Measurements from ENCODE around the gene ZNF737. TPM values are rescaled to one million over a fixed set of nuclear protein-coding genes. Genes with fewer than 3 reads are reported as not detected.
A peak's percentile ranks its signal among the peaks of the same experiment; 100 is the strongest.
"Not testable (repeated sequence)": the region's sequence is repeated elsewhere in the genome, so short reads cannot be mapped to it uniquely, and the experiment has no call there.

The ZNF737 gene
- 1.8 TPM in 1 of 2 replicates, not detected in the other for total RNA-seq (2014; rRNA removed; shearing (Covaris generic); ENCODE audit: low replicate concordance)

DNA sequence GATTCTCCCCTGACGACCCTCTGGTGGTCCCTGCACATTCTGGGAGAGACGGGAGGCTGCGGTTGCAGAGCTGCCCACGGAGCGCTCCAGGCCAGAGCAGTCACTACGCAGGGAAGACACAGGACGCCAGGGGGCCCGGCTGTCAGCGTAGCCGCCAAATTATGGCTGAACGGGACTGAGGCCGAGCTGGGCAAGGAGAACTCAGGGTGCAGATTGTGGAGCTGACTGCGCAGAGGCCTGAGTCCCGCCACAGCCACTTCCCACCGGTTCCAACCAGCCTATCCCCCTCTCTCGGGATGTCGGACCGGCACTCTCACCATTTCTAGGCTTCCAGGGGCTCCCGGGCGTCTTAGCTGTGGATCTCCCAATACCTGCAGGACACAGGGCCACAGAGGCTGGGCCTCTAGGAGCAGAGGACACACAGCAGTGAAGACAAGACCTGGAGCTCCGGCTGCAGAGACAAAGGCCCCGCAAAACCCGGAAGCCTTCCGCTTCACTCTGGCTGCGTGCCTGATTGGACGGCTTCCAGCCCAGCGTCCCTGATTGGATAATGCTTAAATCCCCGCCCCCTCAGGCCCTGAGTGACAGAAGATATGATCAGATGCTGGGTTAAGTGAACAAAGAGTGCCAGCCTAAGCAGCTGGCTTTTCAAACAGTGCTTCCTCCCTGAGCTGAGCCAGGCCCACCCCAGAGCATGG lies at the start of gene ZNF737:
ZNF737 (minus strand) TSS at position 461 of the 698 bp plus-strand sequence; CDS start at position 320, 141 bp downstream.
- peak; percentile 80 for DNase-seq
- H3K27me3 ChIP-seq, result no peaks in the 10 kb centered on the region

DNA sequence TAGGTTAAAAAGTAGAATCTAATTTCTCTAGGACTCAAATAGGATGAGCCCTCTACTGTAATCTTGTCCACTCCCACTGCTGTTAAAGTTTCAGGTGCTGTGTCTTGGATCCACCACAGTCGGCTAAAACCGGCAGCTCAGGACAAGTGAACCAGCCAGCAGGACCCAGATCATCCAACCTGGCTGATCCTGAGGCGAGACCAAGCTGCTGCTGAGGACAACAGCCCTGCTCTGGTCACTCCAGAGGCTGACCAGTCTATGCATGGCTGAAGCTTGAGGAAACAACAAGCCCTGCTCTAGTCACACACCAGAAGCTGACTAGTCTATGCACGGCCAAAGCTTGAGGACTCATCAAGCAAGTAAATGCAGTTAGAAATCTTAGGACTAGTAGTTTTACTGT lies 49.4 kb upstream of the ZNF737 start:
- H3K9me3 ChIP-seq, H3K4me3 ChIP-seq, DNase-seq: not testable (repeated sequence)

More for the DNA sequence above, at the start of gene ZNF737:
- H3K9me3 ChIP-seq, result no peaks in the 10 kb centered on the region
- H3K4me3 ChIP-seq, result peak within 1 kb of the TSS; percentile 52
- H3K36me3 ChIP-seq, result no peaks in the 10 kb centered on the region

DNA sequence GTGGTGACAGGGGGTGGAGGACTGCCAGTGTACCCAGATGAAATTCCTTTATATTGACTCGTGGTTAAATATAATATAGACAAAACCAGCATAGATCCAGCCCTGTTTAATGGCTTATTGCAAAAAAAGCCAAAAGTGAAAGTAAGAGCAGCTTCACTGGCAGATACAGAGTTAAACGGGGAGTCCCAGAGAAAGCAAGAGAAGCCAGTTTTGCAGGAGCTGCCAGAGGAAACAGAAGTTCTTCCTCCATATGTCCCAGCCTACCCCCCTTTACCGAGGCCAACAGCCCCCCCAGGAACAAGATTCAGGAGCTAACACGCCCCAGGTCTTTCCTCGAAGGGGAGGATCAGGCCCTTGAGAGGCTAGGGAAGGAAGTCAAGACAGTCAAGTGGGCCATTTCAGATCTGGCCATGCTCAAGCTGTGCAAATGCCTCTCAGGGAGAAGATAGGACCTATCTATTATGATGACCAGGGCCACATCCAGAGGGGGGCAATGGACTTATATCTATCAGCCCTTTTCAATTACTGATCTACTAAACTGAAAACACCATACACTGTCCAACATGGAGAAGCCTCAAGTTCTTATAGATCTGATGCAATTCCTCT lies 47.2 kb upstream of the ZNF737 start:
- H3K36me3 ChIP-seq, result no peaks in the 10 kb centered on the region
- H3K9me3 ChIP-seq, result no peaks in the 10 kb centered on the region
- DNase-seq, result no peak
- no peaks in the 10 kb centered on the region for H3K27me3 ChIP-seq
- no peak overlapping the region for H3K4me3 ChIP-seq

More for the DNA sequence above, 49.4 kb upstream of the ZNF737 start:
- not testable (repeated sequence) for H3K36me3 ChIP-seq, H3K27me3 ChIP-seq

DNA sequence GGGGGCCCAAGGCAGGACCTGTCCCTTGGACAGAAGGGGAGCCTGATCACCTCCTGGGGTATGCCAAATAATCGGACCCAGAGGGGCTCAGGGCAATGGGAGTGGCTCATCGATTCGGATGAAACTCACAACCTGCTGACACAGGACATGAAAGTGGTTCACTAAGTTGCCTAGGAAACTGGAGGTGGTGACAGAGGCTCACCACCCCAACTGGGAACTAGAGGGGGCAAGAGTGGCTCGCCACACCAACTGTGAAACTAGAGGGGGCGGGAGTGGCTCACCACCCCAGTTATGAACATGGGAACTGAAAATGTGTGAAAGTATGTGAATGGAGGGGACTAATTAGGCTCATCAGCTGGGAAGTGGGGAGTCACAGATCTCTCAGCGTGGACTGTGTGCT lies 46.3 kb upstream of the ZNF737 start:
- Histone ChIP-seq H3K27me3 (no peaks in the 10 kb centered on the region), H3K4me3 (no peak overlapping the region), H3K36me3 (no peaks in the 10 kb centered on the region), H3K9me3 (no peaks in the 10 kb centered on the region)
- DNase-seq, result no peak

DNA sequence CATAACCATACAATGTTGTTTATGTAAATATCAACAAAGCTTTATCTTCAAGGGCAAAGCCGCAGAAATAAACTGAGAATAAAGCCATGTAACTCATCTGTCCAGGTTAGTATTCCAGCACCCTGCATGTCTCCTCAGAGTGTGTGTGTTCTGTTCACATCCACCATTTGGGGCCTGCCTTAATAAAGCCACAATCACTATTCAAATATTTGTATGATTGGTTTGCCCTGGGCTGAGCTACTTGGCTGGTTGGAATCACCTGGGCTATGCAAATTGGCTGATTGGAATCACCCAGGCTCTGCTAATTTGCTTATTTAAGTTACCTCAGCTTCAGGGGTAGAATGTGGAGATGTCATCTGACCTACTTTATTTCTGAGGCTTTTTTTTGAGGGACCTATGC lies 42.4 kb upstream of the ZNF737 start:
- no peak overlapping the region for H3K4me3 ChIP-seq
- no peaks in the 10 kb centered on the region for H3K36me3 ChIP-seq
- no peak for DNase-seq
- H3K27me3 ChIP-seq, result no peaks in the 10 kb centered on the region
- H3K9me3 ChIP-seq, result no peaks in the 10 kb centered on the region

DNA sequence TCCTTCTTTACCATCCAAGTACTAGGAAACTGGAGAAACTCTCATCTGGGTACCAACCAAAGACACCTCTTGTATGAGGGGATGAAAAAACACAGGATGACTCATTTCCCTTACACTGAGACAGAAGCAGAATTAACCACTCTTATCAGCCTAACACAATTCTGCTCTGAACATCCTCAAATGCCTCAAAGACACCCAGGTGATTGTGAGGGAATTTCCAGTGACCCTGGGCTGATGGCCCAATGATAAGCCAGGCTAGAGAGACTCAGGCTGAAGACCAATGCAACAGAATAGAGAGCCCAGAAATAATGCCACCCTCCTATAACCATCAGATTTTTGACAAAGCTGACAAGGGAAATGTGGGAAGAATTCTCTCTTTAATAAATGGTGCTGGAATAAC lies 7.0 kb downstream of the ZNF737 start:
- Histone ChIP-seq H3K36me3 (no peaks in the 10 kb centered on the region), H3K4me3 (no peak overlapping the region), H3K9me3 (no peaks in the 10 kb centered on the region), H3K27me3 (no peaks in the 10 kb centered on the region)
- DNase-seq, result no peak

GRCh38 chr19:20558011-20558410 lies 7.6 kb downstream of the ZNF737 start:
- no peak overlapping the region for H3K4me3 ChIP-seq
- H3K27me3 ChIP-seq, result no peaks in the 10 kb centered on the region
- H3K36me3 ChIP-seq, result no peaks in the 10 kb centered on the region
- no peaks in the 10 kb centered on the region for H3K9me3 ChIP-seq
- no peak for DNase-seq

GRCh38 chr19:20544667-20545333 lies 20.8 kb downstream of the ZNF737 start:
- not testable (repeated sequence) for H3K27me3 ChIP-seq, H3K9me3 ChIP-seq, H3K36me3 ChIP-seq, H3K4me3 ChIP-seq, DNase-seq

GRCh38 chr19:20530303-20530702 lies 35.3 kb downstream of the ZNF737 start:
- H3K4me3 ChIP-seq, H3K27me3 ChIP-seq, H3K36me3 ChIP-seq, DNase-seq, H3K9me3 ChIP-seq: not testable (repeated sequence)

DNA sequence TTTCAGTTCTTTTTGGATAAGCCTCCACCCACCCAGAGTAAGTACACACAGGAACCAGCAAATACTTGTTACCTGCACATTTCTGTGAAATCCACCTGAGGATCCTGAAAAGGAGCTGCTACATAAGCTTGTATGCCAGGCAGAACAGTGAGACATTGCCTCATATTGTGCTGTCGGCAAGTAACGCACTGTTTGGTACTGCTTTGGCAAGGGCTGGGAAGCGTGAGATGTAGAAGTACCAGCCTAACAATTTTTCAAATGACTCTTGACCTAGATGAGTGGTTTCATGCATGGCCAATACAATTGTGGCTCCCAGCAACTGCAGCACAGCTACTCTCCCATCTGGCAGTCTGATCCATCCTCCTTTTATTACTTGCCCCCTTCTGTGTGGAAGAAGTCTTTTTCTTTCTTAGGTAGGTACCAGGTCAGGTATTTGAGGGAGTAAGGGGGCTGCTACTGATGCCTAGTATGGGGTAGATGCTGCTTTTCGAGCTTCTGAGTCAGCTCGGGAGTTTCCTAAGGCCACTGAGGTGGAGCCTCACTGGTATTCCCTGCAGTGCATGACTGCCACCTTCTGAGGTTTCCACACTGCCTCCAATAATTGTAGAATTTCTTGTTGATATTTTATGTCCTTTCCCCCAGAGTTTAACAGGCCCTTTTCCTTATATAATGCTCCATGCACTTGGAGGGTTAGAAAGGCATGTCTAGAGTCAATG lies 52.2 kb downstream of the ZNF737 start:
- Histone ChIP-seq H3K36me3 (no peaks in the 10 kb centered on the region), H3K9me3 (no peaks in the 10 kb centered on the region), H3K27me3 (no peaks in the 10 kb centered on the region), H3K4me3 (no peak overlapping the region)
- no peak for DNase-seq

DNA sequence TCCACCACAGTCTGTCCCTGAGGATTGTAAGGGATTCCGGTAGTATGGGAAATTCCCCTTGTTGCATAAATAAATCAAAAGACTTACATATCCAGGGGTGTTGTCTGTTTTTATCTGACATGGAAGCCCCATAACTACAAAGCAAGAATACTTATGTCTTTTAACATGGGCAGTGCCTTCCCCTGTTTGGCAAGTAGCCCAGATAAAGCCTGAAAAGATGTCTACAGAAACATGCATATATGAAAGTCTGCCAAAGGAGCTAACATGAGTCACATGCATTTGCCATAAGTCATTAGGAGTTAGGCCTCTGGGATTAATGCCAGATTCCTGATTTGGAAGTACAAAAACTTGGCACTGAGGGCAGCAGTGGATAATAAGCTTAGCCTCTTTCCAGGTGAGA lies 62.1 kb downstream of the ZNF737 start:
- H3K9me3 ChIP-seq, result no peaks in the 10 kb centered on the region
- no peaks in the 10 kb centered on the region for H3K27me3 ChIP-seq
- no peaks in the 10 kb centered on the region for H3K36me3 ChIP-seq
- no peak overlapping the region for H3K4me3 ChIP-seq
- DNase-seq, result no peak

Other genes starting within 250 kb of the ZNF737 start
- 0.99 and 10.4 TPM in 2 replicates for gene ZNF626, start 95.8 kb upstream of the ZNF737 start, total RNA-seq (2014; rRNA removed; shearing (Covaris generic); ENCODE audit: low replicate concordance)
- 1.8 and 2.1 TPM in 2 replicates for gene ZNF66, start 210.5 kb upstream of the ZNF737 start, total RNA-seq (2014; rRNA removed; shearing (Covaris generic); ENCODE audit: low replicate concordance)

All from MG63 (cell line).